HG03039 (cell line): Measurements from ENCODE around the gene SUPT3H.
"Not testable (repeated sequence)": the region's sequence is repeated elsewhere in the genome, so short reads cannot be mapped to it uniquely, and the experiment has no call there.

Experiments used
- ATAC-seq: cut with Tn5 transposase; IDR thresholded peaks from one replicate; pipeline ENCODE4 v1.9.1; 2021; ENCODE audit warnings: mild to moderate bottlenecking, moderate library complexity; ENCODE audit not compliant: unreplicated experiment

SUPT3H gene

DNA sequence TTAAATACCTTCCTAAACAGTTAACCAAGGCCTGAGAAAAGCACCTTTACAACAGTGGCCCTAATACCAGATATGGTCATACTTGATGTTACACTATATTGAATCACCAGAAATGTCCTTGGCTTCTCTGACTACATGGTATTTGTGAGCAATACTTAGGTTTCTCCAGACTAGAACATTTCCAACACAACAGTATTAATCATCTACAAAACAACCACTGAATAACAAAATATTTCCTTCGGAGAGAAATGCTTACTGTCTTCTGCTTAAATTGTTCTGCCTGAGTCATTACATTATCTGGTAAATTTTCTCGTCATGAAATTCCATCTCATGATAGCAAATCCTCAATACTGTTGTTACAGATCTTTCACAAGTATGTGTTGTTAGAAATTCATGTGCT is 302.5 kb downstream of the SUPT3H start:
- no peak for ATAC-seq

DNA sequence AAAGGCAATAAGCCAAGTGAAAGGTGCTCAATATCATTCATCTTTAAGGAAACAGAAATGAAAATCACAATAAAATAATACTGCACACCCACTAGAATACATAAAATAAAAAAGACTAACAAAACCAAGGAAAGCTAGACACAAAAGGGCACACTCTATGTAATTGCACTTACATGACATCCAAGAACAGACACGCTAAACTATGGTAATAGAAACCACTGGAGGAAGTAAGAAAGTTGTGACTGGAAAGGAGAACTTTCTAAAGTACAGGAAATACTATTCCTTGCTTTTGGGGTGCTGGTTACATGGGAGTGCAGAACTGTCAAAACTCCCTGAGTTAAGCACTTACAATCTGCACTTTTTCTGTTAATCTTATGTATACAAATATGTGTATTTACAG is 303.3 kb downstream of the SUPT3H start:
- ATAC-seq: no peak

DNA sequence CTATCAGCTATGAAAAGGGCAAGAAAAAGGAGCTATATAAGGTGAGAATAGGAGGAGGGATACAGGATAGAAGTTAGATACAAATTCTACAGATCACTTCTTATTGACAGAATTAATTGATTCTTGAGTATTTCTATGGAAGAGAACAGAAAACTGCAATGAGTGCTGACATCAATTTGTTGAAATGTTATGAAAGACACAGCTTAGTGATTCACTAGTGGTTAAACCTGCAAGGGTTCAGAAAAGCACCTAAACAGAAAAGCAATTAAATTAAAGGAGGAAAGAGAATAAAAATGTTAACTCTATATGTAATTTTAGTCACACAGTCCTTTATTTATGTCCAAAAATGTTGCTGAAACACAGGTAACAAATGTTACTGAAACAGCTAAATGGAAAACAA is 304.0 kb downstream of the SUPT3H start:
- ATAC-seq: no peak

DNA sequence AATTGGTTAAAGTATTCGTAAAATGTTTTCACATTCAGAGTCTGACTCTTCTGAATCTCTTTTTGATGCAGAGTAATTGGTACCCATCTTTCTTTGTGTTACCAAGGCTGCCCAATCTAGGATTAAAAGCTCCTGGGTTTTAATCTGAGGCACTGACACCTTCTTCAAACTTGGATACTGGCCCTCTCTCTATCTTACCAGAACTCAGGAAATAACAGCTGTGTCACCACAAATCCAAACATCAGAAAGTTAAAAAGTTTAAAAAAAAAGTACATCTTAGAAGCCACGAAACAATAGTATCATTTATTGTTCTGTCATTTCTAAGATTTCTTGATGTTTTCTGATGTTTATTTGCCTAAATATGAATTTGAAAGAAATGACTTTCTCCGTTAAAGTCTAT is 305.1 kb downstream of the SUPT3H start:
- no peak for ATAC-seq

DNA sequence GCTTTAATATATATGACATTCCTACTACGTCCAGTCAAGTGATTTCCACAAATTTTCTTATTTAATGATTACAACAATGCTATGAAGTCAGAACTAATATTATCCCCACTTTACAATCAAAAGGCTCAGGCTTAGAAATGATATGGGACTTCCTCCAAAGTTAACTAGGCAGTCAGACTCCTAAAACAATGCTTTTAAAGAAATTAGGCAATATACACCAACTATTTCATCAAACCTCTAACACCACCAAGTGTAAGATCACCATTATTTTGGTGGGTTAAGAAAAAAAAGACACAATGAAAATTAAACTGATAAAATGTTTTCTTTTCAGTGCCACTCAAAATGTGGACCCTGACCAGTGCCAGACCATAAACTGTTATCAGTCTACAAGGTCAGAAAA is 305.7 kb downstream of the SUPT3H start:
- ATAC-seq: no peak

DNA sequence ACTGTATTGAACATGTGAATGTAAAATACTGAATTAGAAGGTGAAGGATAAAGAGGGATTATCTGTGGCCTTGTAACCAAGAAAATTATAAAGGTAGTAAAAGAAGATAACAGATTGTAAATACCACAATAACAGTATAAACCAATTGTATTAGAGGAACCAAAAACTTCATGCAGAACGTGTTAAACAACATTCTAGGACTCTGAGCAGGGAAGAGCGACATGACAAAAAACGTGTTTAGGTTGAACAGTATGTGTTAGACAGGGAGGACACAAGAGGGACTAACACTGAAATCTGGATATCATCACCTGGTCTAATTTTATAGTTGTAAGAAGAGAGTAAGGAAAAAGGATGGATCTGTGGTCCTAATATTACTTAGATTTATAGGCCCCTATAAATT is 308.6 kb downstream of the SUPT3H start:
- ATAC-seq: no peak

DNA sequence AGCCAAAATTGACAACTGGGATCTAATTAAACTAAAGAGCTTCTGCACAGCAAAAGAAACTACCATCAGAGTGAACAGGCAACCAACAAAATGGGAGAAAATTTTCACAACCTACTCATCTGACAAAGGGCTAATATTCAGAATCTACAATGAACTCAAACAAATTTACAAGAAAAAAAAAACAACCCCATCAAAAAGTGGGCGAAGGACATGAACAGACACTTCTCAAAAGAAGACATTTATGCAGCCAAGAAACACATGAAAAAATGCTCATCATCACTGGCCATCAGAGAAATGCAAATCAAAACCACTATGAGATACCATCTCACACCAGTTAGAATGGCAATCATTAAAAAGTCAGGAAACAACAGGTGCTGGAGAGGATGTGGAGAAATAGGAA is 310.3 kb downstream of the SUPT3H start:
- not testable (repeated sequence) for ATAC-seq

DNA sequence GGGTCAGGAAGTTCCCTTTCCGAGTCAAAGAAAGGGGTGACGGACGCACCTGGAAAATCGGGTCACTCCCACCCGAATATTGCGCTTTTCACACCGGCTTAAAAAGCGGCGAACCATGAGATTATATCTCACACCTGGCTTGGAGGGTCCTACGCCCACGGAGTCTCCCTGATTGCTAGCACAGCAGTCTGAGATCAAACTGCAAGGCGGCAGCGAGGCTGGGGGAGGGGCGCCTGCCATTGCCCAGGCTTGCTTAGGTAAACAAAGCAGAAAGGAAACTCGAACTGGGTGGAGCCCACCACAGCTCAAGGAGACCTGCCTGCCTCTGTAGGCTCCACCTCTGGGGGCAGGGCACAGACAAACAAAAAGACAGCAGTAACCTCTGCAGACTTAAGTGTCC is 315.1 kb downstream of the SUPT3H start:
- not testable (repeated sequence) for ATAC-seq

DNA sequence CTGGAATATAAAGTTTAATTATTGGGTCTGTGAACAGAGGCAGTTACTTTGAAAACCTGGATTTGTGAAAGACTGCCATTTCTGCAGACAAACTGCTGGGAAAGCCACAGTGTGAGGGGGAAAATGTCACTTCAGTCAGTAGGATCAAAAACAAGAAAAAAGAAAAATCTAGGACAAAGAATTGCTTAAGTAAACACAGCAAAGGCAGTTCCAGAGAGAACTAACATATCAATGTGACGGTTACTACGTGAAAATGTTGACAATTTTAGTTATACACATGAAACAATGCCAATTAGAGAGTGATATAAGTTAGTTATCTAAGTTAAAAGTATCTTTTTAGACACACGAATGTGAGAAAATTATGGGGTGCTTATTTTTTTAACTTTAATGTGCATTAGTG is 320.0 kb downstream of the SUPT3H start:
- no peak for ATAC-seq

DNA sequence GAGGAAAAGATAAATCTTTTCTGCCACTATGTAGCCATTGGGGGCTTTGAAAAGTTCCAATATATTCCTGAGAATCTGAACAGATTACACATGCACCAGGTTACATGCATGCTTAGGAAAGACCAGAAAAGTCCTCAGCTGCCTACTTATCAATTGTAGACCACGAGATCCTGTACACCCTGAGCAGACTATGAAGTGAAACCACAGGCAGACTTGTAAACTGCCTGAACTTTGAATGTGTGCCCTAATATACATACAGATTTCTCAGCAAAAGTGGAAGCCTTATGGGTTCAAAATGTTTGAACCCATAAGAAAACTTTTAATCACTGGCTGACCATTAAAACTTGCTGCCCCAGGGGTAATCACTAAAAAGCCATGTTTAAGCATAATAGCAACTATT is 323.1 kb downstream of the SUPT3H start:
- ATAC-seq: no peak

DNA sequence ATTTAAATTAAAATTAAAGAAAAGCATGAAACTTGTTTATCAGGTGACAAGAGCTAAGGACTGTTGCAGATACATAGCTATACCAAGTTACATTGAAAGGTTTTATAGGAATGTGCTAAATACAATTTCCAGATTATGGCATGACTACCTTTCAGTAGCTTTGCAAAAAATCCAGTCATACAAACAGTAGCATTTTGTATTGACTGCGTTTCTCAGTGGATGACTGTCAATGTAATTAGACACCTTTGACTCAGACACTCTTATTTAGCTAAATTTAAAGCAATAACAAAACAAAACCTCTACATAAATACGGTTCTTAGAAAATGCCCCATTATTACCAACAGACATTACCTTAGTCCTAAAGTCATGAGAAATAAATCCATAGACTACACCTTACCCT is 325.4 kb downstream of the SUPT3H start:
- no peak for ATAC-seq

DNA sequence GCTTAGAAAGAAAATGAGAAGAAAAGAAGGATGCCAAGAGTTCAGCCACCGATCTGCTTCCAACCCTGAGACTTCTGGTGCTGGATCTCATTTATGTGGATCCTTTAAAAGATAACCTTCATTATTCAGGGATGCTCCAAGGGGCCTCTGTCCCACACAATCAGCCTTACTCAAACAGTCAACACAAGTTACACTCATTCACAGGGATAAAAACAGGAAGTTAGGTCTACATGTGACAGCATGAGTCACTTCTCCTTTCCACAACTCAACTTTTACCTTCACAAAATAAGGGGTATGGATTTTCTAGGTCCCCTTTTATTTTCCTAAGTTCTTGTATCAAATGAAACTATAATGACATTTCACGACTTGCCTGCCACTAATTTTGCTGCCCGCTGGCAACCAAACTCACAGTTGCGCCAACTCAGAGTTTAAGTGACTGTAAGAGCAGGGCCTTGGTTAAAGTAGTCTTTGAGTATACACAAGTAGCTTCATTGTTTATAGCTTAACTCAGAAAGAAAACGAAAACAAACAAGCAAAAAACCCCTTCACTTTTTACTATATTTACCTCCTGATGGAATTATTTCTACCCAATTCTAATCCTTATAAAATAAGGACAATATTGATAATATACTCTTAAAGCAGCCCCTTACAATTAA is 328.4 kb downstream of the SUPT3H start:
- ATAC-seq: no peak

DNA sequence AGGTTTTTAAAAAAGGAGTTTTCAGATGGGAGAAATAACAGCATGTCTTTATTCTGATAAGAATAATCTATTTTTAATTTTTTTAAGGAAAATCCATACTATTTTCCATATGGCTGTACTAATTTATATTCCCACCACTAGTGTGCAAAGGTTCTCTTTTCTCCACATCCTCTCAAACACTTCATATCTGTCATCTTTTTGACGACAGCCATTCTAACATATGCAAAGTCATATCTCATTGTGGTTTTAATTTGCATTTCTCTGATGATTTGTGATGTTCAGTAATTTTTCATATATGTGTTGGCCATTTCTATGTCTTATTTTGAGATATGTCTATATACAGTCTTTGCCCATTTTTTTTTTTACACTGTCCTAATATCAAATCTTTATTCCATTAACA is 330.2 kb downstream of the SUPT3H start:
- no peak for ATAC-seq

DNA sequence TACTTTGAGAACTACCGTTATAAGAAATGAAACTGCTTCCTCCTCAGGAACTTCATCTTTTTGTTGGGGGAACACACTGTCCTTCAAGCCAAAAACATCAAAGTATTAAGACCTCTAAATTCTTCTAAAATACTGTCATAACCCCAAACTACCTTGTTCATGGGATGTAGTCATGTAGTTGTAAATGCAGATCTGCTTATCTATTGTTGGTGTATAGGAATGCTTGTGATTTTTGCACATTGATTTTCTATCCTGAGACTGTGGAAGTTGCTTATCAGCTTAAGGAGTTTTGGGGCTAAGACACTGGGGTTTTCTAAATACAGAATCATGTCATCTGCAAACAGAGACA is 332.5 kb downstream of the SUPT3H start:
- ATAC-seq: no peak

DNA sequence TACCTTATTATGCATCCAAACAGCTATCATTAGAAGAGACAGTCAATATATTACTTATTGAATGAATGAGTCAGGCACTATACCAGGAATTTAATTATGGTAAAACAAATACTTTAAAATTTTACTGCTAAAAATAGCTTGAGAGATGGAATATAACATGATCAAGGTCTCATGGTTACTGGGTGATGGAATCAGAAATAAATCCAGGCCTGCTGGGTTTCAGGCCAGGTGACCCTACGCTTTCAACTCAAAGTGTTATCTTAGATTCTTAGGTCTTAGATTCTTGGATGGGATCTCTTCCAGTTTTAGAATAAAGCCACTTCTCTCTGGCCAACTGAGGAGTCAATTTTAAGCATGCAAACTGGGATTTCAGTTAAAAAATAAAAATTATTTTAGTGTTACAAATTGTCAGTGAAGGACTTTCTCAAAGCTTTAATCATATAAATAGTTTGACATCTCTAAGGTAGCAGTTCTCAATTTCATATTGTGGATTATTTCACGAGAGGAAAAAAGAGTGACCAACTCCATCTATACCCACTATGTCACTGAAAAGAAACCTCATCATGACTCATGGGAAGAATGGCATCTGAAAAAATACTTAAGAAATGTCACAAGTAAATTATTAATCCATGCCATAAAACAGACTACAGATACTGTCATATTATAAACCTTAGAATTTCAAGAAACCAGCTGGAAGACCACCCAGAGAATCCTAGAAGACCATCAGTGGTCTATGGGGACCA is 333.1 kb downstream of the SUPT3H start:
- ATAC-seq: no peak

DNA sequence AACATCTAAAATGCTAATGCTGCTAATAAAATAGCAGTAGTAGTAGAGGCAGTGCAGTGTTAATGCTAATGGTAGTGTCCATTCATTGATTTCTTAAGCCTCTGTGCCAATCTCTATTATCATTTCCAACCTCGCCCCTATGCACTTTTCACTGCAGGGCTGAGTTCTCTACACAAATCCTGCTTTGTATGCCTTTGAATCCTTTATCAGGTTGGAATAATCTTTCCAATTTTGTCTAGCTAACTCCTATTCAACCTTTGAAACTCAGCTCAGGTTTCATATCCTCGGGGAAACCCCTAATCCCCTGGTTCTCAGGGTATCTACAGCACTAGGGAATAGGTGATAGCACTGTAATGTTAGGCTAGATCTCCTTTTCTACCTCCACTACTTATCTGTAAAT is 333.6 kb downstream of the SUPT3H start:
- no peak for ATAC-seq

DNA sequence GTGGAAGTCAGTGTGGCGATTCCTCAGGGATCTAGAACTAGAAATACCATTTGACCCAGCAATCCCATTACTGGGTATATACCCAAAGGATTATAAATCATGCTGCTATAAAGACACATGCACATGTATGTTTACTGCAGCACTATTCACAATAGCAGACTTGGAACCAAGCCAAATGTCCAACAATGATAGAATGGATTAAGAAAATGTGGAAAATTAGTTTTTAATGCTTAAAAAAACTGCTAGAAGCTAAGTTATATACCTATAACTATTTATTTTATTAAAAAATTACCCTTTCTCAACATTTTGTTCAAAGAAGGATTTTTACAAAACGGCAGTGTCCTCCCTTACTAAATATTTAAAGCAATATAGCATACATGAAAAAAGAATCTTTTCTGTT is 335.1 kb downstream of the SUPT3H start:
- not testable (repeated sequence) for ATAC-seq

DNA sequence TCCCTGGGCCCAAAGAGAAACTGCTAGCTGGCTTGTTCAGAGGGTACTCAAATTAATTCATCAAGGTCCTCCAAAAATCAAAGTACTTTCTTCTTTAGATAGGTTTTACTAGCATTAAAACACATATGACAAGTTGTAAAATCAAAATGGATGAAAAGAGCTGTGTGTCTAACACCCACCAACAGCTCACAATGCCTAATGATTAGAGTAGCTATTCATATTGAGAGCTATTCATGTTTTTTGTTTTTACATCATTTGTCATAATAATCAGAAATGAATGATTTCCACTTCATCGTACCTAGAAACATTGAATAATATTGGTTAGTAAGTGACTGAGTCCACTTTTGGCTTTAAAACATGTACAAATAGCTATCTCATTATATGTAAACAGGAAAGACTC is 339.5 kb downstream of the SUPT3H start:
- no peak for ATAC-seq

DNA sequence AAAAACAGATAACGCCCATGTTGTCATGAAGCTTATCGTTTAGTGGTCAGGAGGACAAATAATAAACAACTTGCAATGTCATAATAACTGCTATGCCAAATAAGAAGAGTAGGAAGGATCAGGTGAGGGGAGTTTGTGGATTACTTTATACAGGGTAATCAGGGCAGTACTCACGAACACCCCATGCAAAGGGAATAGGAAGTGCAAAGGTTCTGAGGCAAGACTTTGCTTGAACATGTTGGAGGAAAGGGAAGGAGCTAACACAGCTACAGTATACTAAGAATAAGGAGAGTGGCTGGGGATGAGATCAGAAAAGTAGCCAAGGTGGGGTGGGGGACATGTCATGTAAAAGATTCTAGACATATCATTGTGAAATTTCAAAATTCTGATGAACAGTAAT is 341.6 kb downstream of the SUPT3H start:
- ATAC-seq: no peak

DNA sequence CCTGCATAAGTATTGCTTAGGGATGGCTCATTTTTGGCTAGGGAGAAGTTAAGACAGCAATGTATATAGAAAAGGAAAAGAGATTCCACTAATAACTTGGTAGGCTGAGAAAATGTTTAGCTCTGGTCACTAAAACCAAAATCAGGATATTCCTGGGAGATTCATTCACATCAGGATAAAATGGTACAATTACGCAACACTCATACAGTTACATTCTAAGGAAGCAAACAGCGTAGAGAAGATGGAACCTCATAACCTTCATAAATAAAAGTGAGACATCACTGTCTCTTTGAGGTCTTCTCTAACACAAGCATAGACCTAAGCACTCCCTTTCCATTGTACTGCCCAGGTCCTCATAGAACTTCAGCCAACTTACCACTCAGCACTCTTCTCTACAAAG is 345.3 kb downstream of the SUPT3H start:
- no peak for ATAC-seq

DNA sequence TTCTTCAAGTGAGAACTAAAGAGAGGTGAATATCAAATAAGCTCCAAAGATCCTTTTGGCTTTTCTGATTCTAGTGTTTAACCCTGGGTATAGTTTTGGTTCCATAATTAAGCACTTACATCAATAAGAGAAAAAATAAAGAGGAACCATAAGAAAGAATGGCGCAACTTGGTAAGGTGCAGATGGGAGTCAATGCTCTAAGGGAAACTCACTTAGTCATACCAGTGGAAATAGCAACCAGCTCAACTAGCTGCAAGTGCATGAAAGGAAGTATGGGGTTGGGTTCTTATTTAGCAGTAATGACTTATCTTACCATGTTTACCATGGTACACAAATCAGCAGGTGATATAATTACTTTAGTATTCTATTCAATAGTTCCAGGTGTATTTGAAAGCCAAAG is 346.1 kb downstream of the SUPT3H start:
- no peak for ATAC-seq

DNA sequence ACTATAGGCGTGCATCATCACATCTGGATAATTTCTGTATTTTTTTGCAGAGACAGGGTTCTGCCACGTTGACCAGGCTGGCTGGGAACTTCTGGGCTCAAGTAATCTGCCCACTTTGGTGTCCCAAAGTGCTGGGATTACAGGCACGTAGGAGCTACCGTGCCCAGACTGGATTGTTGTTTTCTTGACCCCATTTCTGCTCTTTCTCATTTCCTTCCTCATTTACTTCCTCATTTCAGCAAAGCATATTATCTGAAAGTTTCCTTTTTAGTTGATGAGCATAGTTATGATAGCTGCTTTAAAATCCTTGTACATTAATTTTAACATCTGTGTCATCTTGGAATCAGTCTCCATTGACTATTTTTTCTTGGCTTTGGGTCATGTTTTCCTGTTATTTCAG is 350.6 kb downstream of the SUPT3H start:
- ATAC-seq: no peak

DNA sequence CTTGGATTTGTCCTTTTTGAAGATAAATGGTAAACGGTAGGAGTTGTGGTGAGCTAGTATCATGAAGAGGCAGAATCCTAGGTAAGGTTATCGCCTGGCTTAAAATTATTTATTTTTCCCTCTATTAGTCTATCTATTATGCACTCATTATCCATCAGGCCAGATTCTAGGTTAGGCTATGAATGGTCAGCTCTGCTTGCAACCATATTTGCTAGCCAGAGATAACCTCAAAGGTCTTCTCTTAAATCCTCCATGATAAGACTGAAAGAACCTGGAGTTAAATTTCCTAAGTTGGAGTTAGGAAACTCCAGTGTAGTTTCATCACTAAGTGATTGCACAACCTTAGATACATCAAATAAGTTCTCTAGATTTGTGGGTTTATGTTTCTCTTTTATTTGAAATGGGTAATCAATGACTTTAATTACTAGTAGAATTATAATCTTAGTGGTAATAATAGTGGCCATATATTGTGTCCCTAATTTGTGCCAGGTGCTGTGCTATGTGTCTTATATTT is 351.7 kb downstream of the SUPT3H start:
- ATAC-seq: no peak
